Fibroblast of lung (primary cell): ENCODE data around the gene CYBA.

ENCODE experiments used
- EZH2 ChIP-seq: IDR thresholded peaks from 2 replicates; pipeline ENCODE4 v1.5.1; 2012; ENCODE audit warnings: low read length, control low read depth, mild to moderate bottlenecking; ENCODE audit errors: missing control alignments
- TF ChIP-seq, protein P1 (sequence below), 2 donors: IDR thresholded peaks in 1 of 2; conservative IDR thresholded peaks in 1 of 2; 1 replicate in 1 of 2; 2 replicates in 1 of 2; pipeline ENCODE4 v1.5.1; 2011 to 2012; ENCODE audit warnings: low read length in 2 of 2, control low read depth in 1 of 2, inconsistent platforms in 1 of 2, low read depth in 1 of 2, mild to moderate bottlenecking in 1 of 2

DNA sequence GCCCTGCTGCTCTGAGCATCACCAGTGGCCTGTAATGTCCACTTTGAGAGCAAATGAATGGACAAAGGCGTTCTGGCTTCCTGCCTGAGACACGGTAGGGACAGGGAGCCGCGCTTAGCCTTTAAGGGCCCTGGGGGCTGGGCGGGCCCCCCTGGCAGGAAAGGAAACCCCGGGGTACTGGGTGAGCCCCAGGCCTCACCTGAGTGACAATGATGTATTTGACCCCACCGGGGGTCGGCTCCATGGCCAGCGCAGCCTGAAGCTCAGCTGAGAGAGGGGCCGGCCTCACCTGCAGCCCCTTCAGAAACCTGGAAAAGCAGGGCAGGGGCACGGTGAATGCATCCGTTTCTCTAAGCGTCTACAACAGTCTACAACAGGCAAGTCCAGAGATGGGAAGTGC lies 2.2 kb upstream of the CYBA start:
- TF ChIP-seq, protein P1, sequence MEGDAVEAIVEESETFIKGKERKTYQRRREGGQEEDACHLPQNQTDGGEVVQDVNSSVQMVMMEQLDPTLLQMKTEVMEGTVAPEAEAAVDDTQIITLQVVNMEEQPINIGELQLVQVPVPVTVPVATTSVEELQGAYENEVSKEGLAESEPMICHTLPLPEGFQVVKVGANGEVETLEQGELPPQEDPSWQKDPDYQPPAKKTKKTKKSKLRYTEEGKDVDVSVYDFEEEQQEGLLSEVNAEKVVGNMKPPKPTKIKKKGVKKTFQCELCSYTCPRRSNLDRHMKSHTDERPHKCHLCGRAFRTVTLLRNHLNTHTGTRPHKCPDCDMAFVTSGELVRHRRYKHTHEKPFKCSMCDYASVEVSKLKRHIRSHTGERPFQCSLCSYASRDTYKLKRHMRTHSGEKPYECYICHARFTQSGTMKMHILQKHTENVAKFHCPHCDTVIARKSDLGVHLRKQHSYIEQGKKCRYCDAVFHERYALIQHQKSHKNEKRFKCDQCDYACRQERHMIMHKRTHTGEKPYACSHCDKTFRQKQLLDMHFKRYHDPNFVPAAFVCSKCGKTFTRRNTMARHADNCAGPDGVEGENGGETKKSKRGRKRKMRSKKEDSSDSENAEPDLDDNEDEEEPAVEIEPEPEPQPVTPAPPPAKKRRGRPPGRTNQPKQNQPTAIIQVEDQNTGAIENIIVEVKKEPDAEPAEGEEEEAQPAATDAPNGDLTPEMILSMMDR (conservative IDR thresholded peaks at IDR 0.05 in 1 of 2, IDR thresholded peaks at IDR 0.05 in 1 of 2; ENCODE audit: low read depth in 1 of 2, low read length in 2 of 2), result no peak
- TF ChIP-seq EZH2, result no peak
